Activated T-cell treated with anti-CD3 and anti-CD28 coated beads, Interleukin-2, amount 50 U/mL, for 1 hour (primary cell): ENCODE results near the gene GPAM.
A peak's percentile ranks its signal among the peaks of the same experiment; 100 is the strongest.

Source experiments
- DNase-seq: peaks from one replicate; pipeline ENCODE4 v3.0.0-alpha.2; 2020

GPAM gene

DNA sequence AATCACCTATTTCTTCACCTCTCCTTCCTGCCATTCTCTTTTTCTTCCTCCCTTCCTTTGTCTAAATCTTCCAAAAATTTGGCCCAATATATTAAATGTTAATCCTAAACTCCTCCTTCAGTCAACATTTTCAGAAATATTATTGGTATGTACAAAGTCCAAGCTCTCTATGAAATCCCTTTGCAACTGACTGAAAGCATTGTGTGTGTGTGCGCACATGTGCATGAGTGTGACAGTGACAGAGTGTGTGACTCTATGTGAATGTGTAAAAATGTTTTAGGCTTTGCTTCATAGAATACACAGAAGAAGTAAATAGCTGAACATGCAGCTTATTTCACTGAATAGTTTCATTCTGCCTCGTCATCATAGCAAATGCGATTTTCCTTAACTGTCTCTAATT, 7.0 kb downstream of the GPAM start:
- DNase-seq, result no peak

- DNase-seq, result no peak
These were observed 8.2 kb downstream of the GPAM start for GRCh38 chr10:112175409-112175808.

GRCh38 chr10:112173206-112173605, 10.4 kb downstream of the GPAM start:
- no peak for DNase-seq

- no peak for DNase-seq
These were observed 14.8 kb downstream of the GPAM start for GRCh38 chr10:112168733-112169132.

- no peak for DNase-seq
These were observed 16.8 kb downstream of the GPAM start for GRCh38 chr10:112166800-112167199.

DNA sequence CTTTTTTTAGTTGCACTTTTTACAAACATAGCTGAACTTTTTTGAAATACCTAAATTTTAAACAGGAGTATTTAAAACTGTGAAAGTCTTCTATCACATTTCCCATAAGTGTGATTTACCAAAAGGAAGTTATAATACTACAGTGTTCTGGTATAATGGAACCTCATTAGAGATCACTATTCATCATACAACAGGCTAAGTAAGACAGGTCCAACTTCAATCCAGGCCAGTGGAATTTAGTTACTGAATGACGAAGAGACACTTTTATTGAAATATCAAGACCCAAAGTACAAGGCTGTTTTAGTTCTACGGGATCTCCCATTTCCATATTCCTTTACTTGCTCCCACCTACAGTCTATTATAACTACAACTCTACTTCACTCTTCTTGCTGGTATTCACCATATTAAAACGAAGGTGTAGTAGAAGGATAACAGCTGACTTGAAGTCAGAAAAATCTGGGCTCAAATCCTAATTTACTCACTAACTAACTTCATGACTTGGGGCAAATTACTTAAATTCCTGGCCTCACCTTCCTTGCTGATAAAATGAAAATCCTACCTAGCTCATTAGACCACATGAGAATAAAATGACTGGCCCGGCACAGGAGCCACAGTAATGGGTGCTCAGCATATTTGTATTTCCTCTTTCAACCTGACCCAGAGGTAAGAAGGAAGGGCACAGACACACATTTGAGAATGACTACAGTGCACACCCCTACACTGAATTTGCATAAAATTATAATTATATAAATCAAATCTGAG, 21.6 kb downstream of the GPAM start:
- DNase-seq, result no peak

DNA sequence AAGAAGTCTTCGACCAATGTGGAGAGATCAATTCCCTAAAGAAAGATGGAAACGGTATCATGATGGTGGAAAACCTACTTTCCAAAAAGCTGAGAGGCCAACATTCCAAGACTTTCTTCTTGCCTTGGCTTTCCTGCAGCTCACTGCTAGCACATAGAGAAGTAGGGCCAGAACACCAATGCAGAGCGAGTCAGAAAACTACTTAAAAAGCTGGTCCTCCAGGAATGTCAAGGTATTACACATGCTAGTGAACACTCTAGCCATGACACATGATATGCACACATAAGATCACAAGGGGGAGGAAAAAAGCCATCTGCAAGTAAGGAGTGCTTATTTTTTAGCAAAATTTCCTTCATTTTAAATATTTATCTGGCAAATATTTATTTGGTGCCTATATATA, 22.7 kb downstream of the GPAM start:
- DNase-seq, result no peak

DNA sequence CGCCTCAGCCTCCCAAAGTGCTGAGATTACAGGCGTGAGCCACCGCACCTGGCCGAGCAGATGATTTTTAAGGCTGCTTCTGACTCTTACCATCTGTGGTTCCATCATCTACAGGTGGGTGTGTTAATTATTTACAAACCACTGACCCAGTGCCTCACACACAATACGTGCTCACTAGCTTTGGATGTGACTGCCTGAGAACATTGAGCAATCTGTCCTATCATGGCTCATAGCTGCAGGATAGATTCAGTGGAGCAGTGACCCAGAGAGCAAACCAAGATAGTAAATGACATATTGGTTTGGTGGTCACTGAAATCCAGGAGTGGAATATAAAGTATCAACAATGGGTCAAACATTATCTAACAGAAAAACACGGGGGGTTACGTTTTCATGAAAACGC, 24.1 kb downstream of the GPAM start:
- no peak for DNase-seq

- DNase-seq, result no peak
These were observed 32.0 kb downstream of the GPAM start for GRCh38 chr10:112151524-112152039.

DNA sequence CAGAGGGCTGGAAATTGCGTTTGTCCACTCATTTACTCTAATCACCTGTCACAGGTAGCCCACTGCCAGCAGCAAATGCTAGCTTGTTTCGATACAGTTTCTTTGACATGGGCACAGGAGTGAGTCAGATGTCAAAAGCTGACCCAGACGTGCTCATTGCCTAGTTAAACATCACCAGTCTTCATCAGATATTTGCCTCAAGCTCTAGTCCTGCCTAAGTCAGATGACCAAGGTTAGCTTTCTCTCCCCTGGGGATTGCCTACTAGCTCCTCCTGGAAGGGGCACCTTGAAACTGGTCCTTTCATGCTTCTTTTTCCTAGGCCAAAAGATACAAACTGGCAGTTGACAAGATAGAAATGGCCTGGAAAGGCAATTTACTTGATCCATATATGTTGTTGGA, 35.2 kb downstream of the GPAM start:
- DNase-seq, result no peak

DNA sequence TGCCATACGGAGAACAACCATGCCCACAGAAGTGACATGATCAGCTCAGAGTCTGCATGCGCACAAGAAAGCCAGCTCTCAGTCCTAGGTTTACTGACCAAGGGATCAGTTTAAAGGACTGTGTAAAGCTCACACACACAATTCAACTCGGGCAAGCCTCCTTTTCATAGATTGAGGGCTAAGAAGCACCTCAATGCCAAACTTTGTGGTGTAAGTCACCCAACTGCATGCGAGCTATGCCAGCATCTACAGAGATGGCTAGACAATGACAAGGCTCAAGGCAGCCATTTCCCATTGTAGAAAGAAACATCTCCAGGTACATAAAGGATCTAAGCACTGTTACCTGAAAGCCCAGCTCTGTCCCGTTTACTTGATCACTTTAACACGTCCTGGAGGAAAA, 36.8 kb downstream of the GPAM start:
- DNase-seq, result no peak

DNA sequence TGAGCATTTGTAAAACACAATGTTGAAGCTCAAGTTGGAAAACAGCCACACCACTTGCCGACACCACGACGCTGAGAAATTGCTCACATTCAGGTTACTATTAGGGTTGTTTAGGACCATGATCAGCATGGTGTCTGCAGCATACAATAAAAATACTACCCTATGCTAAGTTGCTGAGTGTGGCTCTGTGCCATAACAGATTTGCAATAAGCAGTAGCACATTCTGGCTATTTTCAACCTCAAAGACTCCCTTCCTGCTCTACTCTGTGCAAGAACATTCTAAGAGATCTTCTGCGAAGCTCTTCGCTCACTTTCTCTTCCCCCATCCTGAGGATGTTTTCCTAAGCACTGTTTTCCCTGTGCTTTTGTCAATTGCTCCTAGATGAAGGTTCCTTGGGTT, 38.3 kb downstream of the GPAM start:
- no peak for DNase-seq

GRCh38 chr10:112143420-112143819, 40.1 kb downstream of the GPAM start:
- DNase-seq, result no peak

- DNase-seq, result no peak
These were observed 42.3 kb downstream of the GPAM start for GRCh38 chr10:112141292-112141691.

DNA sequence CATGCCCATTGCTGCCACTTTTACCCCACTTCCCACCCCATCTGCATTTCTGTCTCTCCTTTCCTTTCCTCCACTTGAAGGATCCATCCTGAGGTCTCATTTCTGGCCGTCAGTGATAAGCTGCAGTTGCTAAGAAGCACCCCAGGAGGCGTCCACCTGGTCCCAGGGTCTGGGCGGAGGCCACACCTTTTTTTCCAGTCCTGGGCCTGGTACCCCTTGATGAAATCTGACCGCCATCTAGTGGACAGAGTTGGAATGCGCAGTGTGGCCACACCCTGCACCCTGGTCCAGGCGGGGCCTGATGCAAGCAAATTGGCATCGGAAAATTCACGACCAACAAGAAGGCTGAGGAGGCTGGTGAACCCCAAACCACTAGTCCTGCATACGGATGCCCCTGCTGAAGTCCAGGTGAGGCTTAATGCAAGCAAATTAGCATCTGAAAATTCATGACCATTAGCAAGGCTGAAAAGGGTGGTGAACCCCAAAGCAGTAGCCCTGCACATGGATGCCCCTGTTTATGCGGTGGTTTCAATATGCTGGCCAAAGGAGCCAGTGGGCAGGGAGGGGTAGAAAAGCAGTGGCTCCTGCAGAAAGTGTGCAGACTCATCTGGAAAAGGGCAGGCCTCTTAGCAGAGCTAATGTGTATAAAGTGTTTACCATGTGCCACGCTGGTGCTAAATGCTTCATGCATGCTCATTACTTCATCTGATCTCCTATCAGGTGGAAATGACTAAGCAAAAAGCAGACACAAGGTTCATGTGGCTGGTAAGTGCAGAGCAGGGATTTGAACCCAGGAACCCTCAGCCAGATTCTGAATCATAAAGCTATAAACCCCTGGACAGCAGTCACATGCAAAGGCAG, 43.2 kb downstream of the GPAM start:
- DNase-seq, result peak; percentile 69

- DNase-seq, result no peak
These were observed 44.4 kb downstream of the GPAM start for GRCh38 chr10:112139176-112139575.

DNA sequence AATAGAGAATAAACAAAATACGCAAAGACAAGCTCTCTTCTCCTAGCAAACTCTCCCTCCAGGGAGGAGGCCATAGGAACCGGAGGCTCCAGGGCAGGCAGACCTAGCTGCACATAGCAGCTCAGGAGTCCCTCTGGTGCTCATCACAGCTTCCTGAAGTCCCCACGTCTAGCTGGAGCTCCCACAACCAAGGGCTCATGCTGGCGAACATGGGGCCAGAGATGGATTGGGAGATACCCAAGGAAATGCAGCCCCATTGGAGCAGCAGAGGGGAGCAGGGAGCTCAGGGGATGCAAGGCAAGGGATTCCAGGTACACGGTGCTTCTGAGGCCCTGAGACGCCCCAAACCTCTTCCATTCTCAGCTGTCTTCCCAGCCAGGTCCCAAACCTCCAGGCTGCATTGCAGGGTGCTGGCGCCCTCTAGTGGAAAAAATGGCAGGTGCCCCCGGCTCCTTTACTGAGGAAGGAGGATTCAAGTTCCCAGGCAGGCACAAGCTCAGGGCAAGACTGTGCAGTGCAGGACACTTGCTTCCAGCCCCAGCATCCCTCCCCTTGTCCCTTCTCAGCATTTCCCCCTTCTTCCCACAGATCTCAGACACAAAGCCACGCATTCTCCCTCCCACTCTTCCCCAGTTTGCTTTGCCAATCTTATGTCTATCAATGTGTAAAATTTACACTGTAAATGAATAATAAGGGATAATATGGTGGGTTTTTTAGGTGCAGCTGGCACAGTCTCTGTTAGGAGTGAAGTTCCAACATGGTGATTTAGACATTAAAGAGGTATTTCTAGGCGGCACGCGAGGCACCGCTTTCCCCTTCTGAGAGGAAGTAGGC, 46.2 kb downstream of the GPAM start:
- peak; percentile 64 for DNase-seq

DNA sequence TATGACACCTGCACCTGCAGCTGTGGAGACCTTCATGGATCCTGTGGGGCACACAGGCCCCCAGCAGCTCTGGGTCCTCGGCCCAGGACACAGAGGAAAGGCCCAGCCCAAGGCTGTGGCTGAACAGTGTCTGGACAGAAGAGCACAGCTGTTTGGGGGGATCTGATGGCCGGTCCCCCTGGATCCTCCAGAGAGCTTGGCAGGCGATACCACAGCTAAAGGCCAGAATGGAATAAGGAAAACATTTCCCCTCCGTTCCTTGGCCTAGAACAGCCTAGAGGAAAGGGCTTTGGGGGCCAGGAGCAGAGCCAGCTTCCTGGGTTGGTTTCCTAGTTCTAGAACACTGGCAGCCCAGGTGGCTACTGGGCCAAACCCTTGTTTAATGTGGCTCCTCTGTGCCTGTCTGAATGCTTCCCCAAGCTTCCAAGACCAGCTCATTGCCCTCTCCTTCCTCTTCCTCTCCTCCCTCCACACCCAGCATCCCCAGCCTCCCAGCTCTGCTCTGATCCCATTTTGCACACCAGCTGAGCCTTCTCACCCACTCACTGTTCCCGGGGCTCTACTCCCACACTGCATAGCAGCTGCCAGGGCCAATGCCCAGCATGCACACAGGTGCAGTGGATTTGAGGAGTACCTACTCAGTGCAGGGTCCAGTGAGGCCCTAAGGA, 46.9 kb downstream of the GPAM start:
- no peak for DNase-seq

GRCh38 chr10:112135604-112136003, 48.0 kb downstream of the GPAM start:
- no peak for DNase-seq

GRCh38 chr10:112132435-112132834, 51.1 kb downstream of the GPAM start:
- DNase-seq, result no peak

DNA sequence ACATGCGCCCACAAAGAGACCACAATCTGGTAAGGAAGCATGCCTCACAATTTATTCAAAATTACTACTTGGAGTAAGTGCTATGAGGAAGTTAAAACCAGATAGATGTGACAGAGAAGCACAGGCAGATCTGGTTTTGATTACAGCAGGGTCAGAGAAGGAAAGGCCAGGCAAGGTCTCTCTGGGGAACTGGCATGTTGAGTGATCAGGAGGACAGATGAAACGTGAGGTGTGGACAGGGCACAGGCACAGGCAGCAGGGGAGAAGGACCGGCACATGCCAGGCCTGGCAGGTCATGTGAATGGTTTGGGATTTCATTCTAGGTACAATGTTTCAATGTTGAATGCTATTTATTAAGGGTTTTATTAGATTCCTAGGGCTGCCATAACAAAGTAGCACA, 51.6 kb downstream of the GPAM start:
- DNase-seq, result no peak

- DNase-seq, result no peak
These were observed 52.2 kb downstream of the GPAM start for GRCh38 chr10:112131346-112131745.

DNA sequence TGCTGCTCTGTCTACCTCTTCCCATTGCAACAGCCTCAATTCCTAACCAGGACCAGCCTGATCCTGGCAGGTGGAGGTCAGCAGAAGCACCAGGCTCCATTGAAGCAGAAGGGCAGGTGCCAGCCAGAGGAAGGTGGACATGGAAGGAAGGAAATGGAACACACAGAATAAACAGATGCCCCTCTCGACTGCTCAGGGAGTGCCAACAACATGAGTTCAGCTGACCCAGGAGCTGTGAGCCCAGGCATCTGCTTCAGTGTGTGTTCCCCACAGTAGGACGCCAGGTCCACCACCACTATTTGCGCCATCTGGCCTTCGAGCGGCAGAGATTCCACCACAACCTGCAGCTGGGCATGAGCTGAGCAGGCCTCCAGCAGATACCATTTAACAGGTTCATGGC, 56.7 kb downstream of the GPAM start:
- no peak for DNase-seq
